NT2/D1 (cell line): ENCODE data around the gene PRSS38.

Source experiments
- SUZ12 ChIP-seq: IDR thresholded peaks from 2 replicates; pipeline ENCODE4 v1.6.1; 2011; ENCODE audit not compliant: insufficient read length, insufficient read depth; ENCODE audit errors: extremely low read depth
- YY1 ChIP-seq: IDR thresholded peaks from 2 replicates; pipeline ENCODE4 v1.6.1; 2011; ENCODE audit not compliant: insufficient read length, insufficient read depth
- ZNF274 ChIP-seq: IDR thresholded peaks from 2 replicates; pipeline ENCODE4 v1.6.1; 2011; ENCODE audit warnings: mild to moderate bottlenecking, low read depth, low read length

GRCh38 chr1:227771326-227771725 lies 44.1 kb upstream of the PRSS38 start:
- TF ChIP-seq YY1 (no peak), ZNF274 (no peak), SUZ12 (no peak)
